Peyer's patch (tissue), 4 donors: ENCODE data around the gene NOVA2.

Experiments used
- POLR2A ChIP-seq, 2 donors: fragments of 450-650 bp; IDR thresholded peaks; one replicate each; pipeline ENCODE4 v1.5.1; 2017; ENCODE audit warnings: antibody characterized with exemption in 2 of 2, mild to moderate bottlenecking in 2 of 2, moderate library complexity in 2 of 2
- TF ChIP-seq, protein P1 (sequence below), 6 experiments: fragments of 450-650 bp in 4 of 6; fragments of 200-600 bp in 2 of 6; sonication (generic) in 1 of 6; IDR thresholded peaks; one replicate each; pipeline ENCODE4 v1.5.1; 2017 to 2019; ENCODE audit warnings: antibody characterized with exemption in 6 of 6, mild to moderate bottlenecking in 3 of 6, moderate library complexity in 1 of 6

DNA sequence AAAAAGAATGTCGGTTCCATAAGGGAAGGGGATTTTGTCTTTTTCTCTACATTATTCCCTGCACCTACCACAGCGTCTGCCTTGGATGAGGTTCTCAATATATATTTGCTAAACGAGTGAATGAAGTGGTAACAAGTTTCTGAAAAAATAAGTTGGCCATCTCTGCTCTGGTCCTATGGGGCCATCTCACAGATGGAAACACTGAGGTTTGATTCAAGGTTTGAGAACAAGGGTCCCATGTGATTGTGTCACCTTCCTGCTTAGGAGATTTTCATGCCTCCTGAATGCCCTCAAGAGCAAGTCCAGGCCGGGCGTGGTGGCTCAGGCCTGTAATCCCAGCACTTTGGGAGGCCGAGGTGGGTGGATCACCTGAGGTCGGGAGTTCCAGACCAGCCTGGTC lies 74.4 kb downstream of the NOVA2 start:
- TF ChIP-seq, protein P1, sequence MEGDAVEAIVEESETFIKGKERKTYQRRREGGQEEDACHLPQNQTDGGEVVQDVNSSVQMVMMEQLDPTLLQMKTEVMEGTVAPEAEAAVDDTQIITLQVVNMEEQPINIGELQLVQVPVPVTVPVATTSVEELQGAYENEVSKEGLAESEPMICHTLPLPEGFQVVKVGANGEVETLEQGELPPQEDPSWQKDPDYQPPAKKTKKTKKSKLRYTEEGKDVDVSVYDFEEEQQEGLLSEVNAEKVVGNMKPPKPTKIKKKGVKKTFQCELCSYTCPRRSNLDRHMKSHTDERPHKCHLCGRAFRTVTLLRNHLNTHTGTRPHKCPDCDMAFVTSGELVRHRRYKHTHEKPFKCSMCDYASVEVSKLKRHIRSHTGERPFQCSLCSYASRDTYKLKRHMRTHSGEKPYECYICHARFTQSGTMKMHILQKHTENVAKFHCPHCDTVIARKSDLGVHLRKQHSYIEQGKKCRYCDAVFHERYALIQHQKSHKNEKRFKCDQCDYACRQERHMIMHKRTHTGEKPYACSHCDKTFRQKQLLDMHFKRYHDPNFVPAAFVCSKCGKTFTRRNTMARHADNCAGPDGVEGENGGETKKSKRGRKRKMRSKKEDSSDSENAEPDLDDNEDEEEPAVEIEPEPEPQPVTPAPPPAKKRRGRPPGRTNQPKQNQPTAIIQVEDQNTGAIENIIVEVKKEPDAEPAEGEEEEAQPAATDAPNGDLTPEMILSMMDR (IDR thresholded peaks at IDR 0.05) = no peak
- TF ChIP-seq POLR2A (IDR thresholded peaks at IDR 0.05) = no peak
